GM18517 (cell line): ENCODE data around the gene GRIP2.

Source experiments
- ATAC-seq: cut with Tn5 transposase; IDR thresholded peaks from one replicate; pipeline ENCODE4 v1.9.1; 2021; ENCODE audit warnings: mild to moderate bottlenecking, moderate library complexity; ENCODE audit not compliant: unreplicated experiment

The GRIP2 gene

DNA sequence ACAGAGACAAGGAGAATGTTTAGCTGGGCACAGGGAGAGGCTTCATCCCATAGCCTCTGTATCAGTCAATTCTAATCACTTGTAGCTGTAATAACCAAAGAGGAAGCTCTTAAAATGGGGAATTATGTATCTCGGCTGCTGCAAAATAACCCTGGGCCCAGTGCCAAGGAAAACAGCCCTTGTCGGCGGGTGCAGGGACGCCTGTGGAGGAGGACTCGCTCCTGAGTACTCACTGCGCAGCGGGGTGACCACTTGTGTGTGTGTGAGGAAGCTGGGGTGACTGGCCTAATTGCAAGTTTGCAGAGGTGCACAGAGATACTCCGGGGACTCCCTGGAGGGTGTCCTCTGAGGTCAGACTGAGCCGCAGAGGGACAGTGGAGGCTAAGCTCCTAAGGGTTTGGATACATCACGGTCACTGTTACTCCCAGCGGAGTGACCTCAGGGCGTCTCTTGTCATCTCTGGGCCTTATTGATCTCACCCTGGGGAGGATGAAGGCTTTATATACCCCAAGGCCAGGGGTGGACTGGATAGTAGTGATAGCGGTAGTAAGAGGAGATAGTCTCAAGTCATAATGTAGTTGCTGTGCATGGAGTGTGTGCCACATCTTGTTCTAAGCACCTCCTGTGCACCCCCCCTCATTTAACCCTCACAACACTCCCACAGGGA, 100.5 kb downstream of the GRIP2 start:
- no peak for ATAC-seq
